H1 (cell line): ENCODE results near the gene ZBTB46. TPM values are rescaled to one million over a fixed set of nuclear protein-coding genes. Genes with fewer than 3 reads are reported as not detected.

Experiments used
- CTCF ChIA-PET: fragments of 300-600 bp; sonication (Branson Sonifier 250); formaldehyde crosslinking; loops from one replicate; lab custom pipeline; 2021; ENCODE audit not compliant: partially characterized antibody; lab: Charles Lee
- POLR2A ChIA-PET: fragments of 300-600 bp; sonication (Branson Sonifier 250); formaldehyde crosslinking; loops from one replicate; lab custom pipeline; 2021; ENCODE audit warnings: inconsistent platforms; ENCODE audit not compliant: partially characterized antibody; lab: Charles Lee
- DNase-seq, 2 experiments: peaks; one replicate each; pipeline versions ENCODE4 v3.0.0 to v3.0.0-alpha.2; 2010 to 2022; ENCODE audit warnings: low spot score in 2 of 2, low read depth in 1 of 2, mixed read lengths in 1 of 2
- FAIRE-seq: peaks from 2 replicates; lab custom pipeline; 2011; peaks lifted over from hg19 to GRCh38; lab: Jason Lieb, UNC
- H2AFZ ChIP-seq: 2 replicates; pipeline ENCODE4 v1.8.1; 2012; ENCODE audit warnings: low read length, inconsistent platforms
- H2AK5ac ChIP-seq: 2 replicates; pipeline ENCODE4 v1.6.1; 2013; ENCODE audit warnings: low read depth, low read length
- H2BK120ac ChIP-seq: replicated peaks from 2 replicates; pipeline ENCODE3; 2013; ENCODE audit warnings: low read depth, low read length, inconsistent platforms
- H2BK12ac ChIP-seq: 2 replicates; pipeline ENCODE4 v1.6.1; 2013; ENCODE audit warnings: low read depth, low read length
- H2BK15ac ChIP-seq: 2 replicates; pipeline ENCODE4 v1.6.1; 2013; ENCODE audit warnings: low read length
- H2BK20ac ChIP-seq: 2 replicates; pipeline ENCODE4 v1.6.1; 2013; ENCODE audit warnings: low read length
- H2BK5ac ChIP-seq: 2 replicates; pipeline ENCODE4 v1.6.1; 2013; ENCODE audit warnings: low read depth, low read length
- H3K14ac ChIP-seq: 2 replicates; pipeline ENCODE4 v1.6.1; 2013; ENCODE audit warnings: inconsistent platforms; ENCODE audit not compliant: insufficient read length
- H3K18ac ChIP-seq: 2 replicates; pipeline ENCODE4 v1.6.1; 2013; ENCODE audit warnings: low read length; ENCODE audit errors: extremely low read depth
- H3K23ac ChIP-seq: 2 replicates; pipeline ENCODE4 v1.6.1; 2013; ENCODE audit warnings: inconsistent platforms; ENCODE audit not compliant: insufficient read length
- H3K23me2 ChIP-seq: 2 replicates; pipeline ENCODE4 v1.6.1; 2013; ENCODE audit warnings: low read depth, low read length
- H3K27ac ChIP-seq: 2 replicates; pipeline ENCODE4 v1.6.1; 2011; ENCODE audit warnings: low read depth, low read length, inconsistent platforms
- H3K27me3 ChIP-seq, 4 experiments: replicated peaks in 1 of 4; 1 replicate in 1 of 4; 2 replicates in 3 of 4; pipeline versions ENCODE4 v1.6.1 to v1.8.1; 2011 to 2013; ENCODE audit warnings: low read length in 3 of 4, mild to moderate bottlenecking in 3 of 4, inconsistent platforms in 2 of 4, mixed read lengths in 2 of 4, moderate library complexity in 1 of 4; ENCODE audit not compliant: control insufficient read depth in 3 of 4, insufficient read depth in 3 of 4; ENCODE audit errors: extremely low read depth in 1 of 4
- H3K36me3 ChIP-seq, 4 experiments: 2 replicates each; pipeline versions ENCODE4 v1.6.1 to v1.8.1; 2011 to 2013; ENCODE audit warnings: mild to moderate bottlenecking in 4 of 4, low read length in 3 of 4, moderate library complexity in 2 of 4, control low read depth in 1 of 4, inconsistent platforms in 1 of 4; ENCODE audit not compliant: insufficient read depth in 4 of 4, control insufficient read depth in 2 of 4
- H3K4ac ChIP-seq: replicated peaks from 2 replicates; pipeline ENCODE3; 2013; ENCODE audit warnings: low read length, low read depth, mixed read lengths, inconsistent platforms; ENCODE audit not compliant: insufficient read length
- H3K4me1 ChIP-seq, 4 experiments: replicated peaks in 1 of 4; 1 replicate in 1 of 4; 2 replicates in 3 of 4; pipeline versions ENCODE4 v1.6.1 to v1.8.1; 2011 to 2013; ENCODE audit warnings: low read length in 3 of 4, inconsistent platforms in 2 of 4, mixed read lengths in 1 of 4; ENCODE audit not compliant: insufficient read depth in 4 of 4, control insufficient read depth in 3 of 4
- H3K4me2 ChIP-seq, 2 experiments: 2 replicates each; pipeline versions ENCODE4 v1.6.1 to v1.8.1; 2011 to 2013; ENCODE audit warnings: low read depth in 2 of 2, low read length in 2 of 2, control low read depth in 1 of 2, inconsistent platforms in 1 of 2, mild to moderate bottlenecking in 1 of 2; ENCODE audit not compliant: insufficient read depth in 1 of 2
- H3K4me3 ChIP-seq, 4 experiments: fragments of 200-600, 300-600 bp in 1 of 4; sonication (generic), shearing (Covaris generic), sonication (Bioruptor Twin) in 1 of 4; 2 replicates each; pipeline versions ENCODE4 v1.5.1 to v1.8.1; 2011 to 2016; ENCODE audit warnings: low read length in 4 of 4, low read depth in 3 of 4, control low read depth in 2 of 4, inconsistent platforms in 2 of 4, mild to moderate bottlenecking in 2 of 4, mixed read lengths in 1 of 4, moderate library complexity in 1 of 4; ENCODE audit not compliant: insufficient read depth in 2 of 4; ENCODE audit errors: extremely low read depth in 1 of 4
- H3K56ac ChIP-seq: replicated peaks from 2 replicates; pipeline ENCODE3; 2013; ENCODE audit warnings: low read depth, mild to moderate bottlenecking, mixed read lengths, low read length, inconsistent platforms; ENCODE audit not compliant: insufficient read length
- H3K79me1 ChIP-seq: 2 replicates; pipeline ENCODE4 v1.6.1; 2013; ENCODE audit warnings: low read depth, low read length, control low read depth
- H3K79me2 ChIP-seq, 2 experiments: 2 replicates each; pipeline versions ENCODE4 v1.6.1 to v1.8.1; 2012 to 2013; ENCODE audit warnings: low read length in 2 of 2, mild to moderate bottlenecking in 2 of 2, inconsistent platforms in 1 of 2; ENCODE audit not compliant: insufficient read depth in 2 of 2, control insufficient read depth in 1 of 2
- H3K9ac ChIP-seq, 4 experiments: replicated peaks in 1 of 4; 1 replicate in 1 of 4; 2 replicates in 3 of 4; pipeline versions ENCODE4 v1.6.1 to v1.8.1; 2011 to 2013; ENCODE audit warnings: low read depth in 3 of 4, low read length in 3 of 4, control low read depth in 2 of 4, mild to moderate bottlenecking in 2 of 4, moderate library complexity in 2 of 4, inconsistent platforms in 1 of 4; ENCODE audit errors: extremely low read depth in 1 of 4
- H3K9me3 ChIP-seq, 2 experiments: 2 replicates each; pipeline versions ENCODE4 v1.6.1 to v1.8.1; 2012 to 2013; ENCODE audit warnings: mild to moderate bottlenecking in 2 of 2, moderate library complexity in 2 of 2, control low read depth in 1 of 2, inconsistent platforms in 1 of 2, low read depth in 1 of 2, low read length in 1 of 2, mixed read lengths in 1 of 2; ENCODE audit not compliant: insufficient read depth in 2 of 2
- H4K20me1 ChIP-seq, 2 experiments: replicated peaks in 1 of 2; 2 replicates each; pipeline versions ENCODE3 to v1.8.1; 2011 to 2013; ENCODE audit warnings: inconsistent platforms in 2 of 2, low read length in 2 of 2, mild to moderate bottlenecking in 1 of 2; ENCODE audit not compliant: insufficient read depth in 2 of 2, control insufficient read depth in 1 of 2
- H4K5ac ChIP-seq: 2 replicates; pipeline ENCODE4 v1.6.1; 2013; ENCODE audit warnings: low read length, low read depth, mixed read lengths, inconsistent platforms; ENCODE audit not compliant: insufficient read length
- H4K8ac ChIP-seq: 2 replicates; pipeline ENCODE4 v1.8.0; 2013; ENCODE audit warnings: mild to moderate bottlenecking, moderate library complexity, low read length, inconsistent platforms; ENCODE audit not compliant: insufficient read depth; ENCODE audit errors: extremely low read depth
- H4K91ac ChIP-seq: replicated peaks from 2 replicates; pipeline ENCODE3; 2013; ENCODE audit warnings: low read length, mixed read lengths, inconsistent platforms; ENCODE audit not compliant: insufficient read length
- BACH1 ChIP-seq: IDR thresholded peaks from 2 replicates; pipeline ENCODE4 v1.6.1; 2012; ENCODE audit warnings: low read length, improper control_type of control experiment
- BRCA1 ChIP-seq: IDR thresholded peaks from 2 replicates; pipeline ENCODE4 v1.6.1; 2012; ENCODE audit warnings: low read depth, low read length, improper control_type of control experiment
- NANOG ChIP-seq: IDR thresholded peaks from 2 replicates; pipeline ENCODE4 v1.6.1; 2011; ENCODE audit warnings: low read length, low read depth, mild to moderate bottlenecking, inconsistent platforms; ENCODE audit not compliant: insufficient read depth, poor library complexity, severe bottlenecking
- POLR2AphosphoS5 ChIP-seq: IDR thresholded peaks from 2 replicates; pipeline ENCODE4 v1.6.1; 2011; ENCODE audit warnings: low read depth, low read length
- SIN3A ChIP-seq, 2 experiments: IDR thresholded peaks in 1 of 2; conservative IDR thresholded peaks in 1 of 2; 2 replicates each; pipeline ENCODE4 v1.6.1; 2011 to 2012; ENCODE audit warnings: low read length in 2 of 2, improper control_type of control experiment in 1 of 2, low read depth in 1 of 2, mild to moderate bottlenecking in 1 of 2
- SIRT6 ChIP-seq: IDR thresholded peaks from one replicate; pipeline ENCODE4 v1.7.1; 2012; ENCODE audit warnings: low read length, inconsistent platforms
- WGBS, 2 experiments: shearing (Covaris generic) in 1 of 2; methylation state at CpG; one replicate each; pipeline versions ENCODE4 v1.1.6 to v1.1.7; 2013 to 2015; ENCODE audit warnings: low lambda C conversion rate in 2 of 2, mixed read lengths in 2 of 2, inconsistent platforms in 1 of 2, low coverage in 1 of 2, missing lambda C conversion rate in 1 of 2; ENCODE audit not compliant: insufficient replicate concordance in 2 of 2, insufficient coverage in 1 of 2, insufficient read length in 1 of 2; ENCODE audit errors: extremely low coverage in 1 of 2, missing lambda C conversion rate in 1 of 2; 5-methylcytosine and 5-hydroxymethylcytosine counted together
- polyA plus RNA-seq, 7 experiments: library from polyadenylated mRNA; depleted of rRNA in 3 of 7; stranded (reverse) in 5 of 7; unstranded in 2 of 7; fragments of >200 nt in 5 of 7; fragments of 200-250 nt in 2 of 7; gene quantifications; 1 replicate in 5 of 7; 2 replicates in 1 of 7; 4 replicates in 1 of 7; pipeline versions ENCODE4 v1.2.1 to v1.2.3, GENCODE V29; 2011 to 2013; ENCODE audit warnings: missing spikeins in 2 of 7, mixed read lengths in 2 of 7
- total RNA-seq: library from RNA; stranded (reverse); fragmentation: NEBNext Ultra II Directional; extraction: Animal tissue kit (Norgen Biotek cat#: 25700); gene quantifications from 2 replicates; pipeline ENCODE4 v1.2.1, GENCODE V29; 2021

Gene ZBTB46
- total and polyA plus RNA-seq, 2 of the 8 experiments (the other 6 are each of a cell fraction or from before 2014, with no cell fraction given) = 6.4 to 22.4 TPM

DNA sequence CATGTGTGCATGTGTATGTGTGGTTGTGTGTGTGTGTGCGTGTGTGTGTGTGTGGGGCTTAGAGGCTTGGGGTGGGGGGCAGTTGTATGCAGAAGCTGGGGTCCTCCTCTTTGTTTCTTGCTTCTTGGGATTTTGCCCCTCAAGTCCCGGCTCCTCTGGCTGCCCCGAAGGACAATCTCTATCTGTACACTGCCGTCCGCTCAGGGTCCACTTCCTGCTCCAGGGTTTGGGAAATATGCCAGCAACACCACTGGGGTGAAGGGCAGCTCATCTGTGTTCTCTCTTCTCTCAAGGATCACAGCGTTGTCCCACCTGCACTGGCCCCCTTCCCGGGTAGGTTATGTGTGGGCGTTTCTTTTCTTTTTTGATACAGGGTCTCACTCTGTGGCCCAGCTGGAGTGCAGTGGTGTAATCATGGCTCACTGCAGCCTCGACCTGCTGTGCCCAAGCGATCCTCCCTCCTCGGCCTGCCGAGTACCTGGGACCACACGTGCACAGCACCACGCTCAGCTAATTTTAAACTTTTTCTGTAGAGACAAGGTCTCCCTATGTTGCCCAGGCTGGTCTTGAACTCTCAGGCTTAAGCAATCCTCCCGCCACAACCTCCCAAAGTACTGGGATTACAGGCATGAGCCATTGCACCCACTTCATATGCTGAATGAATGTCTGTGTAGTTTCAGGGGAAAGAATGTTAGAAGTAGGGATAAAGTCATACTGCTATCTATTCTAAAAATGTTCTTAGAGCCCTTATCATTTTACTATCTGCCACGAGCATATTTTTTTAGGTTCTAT is 65.8 kb downstream of the ZBTB46 start:
- Histone ChIP-seq H4K8ac (no peak overlapping the region), H2AK5ac (no peak overlapping the region), H3K79me1 (no peaks in the 10 kb centered on the region; the same call in 1 of the 2 replicates), H3K23me2 (no peaks in the 10 kb centered on the region; the same call in 1 of the 2 replicates), H3K4me1 (no peaks in the 10 kb centered on the region), H3K27me3 (no peaks in the 10 kb centered on the region), H4K91ac (no peak overlapping the region), H2BK20ac (no peak overlapping the region), H3K4me2 (no peak overlapping the region), H3K18ac (no peak overlapping the region), H3K56ac (no peak overlapping the region), H3K9ac (no peak overlapping the region), H3K4ac (no peak overlapping the region), H2BK120ac (no peak overlapping the region), H2AFZ (no peak overlapping the region), H4K5ac (no peak overlapping the region), H2BK5ac (no peak overlapping the region), H3K23ac (no peak overlapping the region), H3K36me3 (peaks cover 0 to 4% (median 1%) of the 10 kb centered on the region in 4 experiments; a peak in 2 of 8 replicates), H3K4me3 (no peak overlapping the region), H4K20me1 (peaks cover 0 to 2% of the 10 kb centered on the region in 2 experiments), H2BK15ac (no peak overlapping the region), H3K14ac (no peak overlapping the region), H3K27ac (no peak overlapping the region), H3K79me2 (no peaks in the 10 kb centered on the region), H3K9me3 (no peaks in the 10 kb centered on the region), H2BK12ac (no peak overlapping the region)
- 90% methylated on average over 16 of the region's 16 CpGs; no CpG with 5 or more reads in 1 of the 2 experiments for WGBS, 2 experiments
- DNase-seq (no peak), FAIRE-seq (no peak)
- CTCF ChIA-PET = interaction anchor here (0.9 to 4.5 kb wide), 4 partner anchors 10 to 21 kb away, joined by 3 to 29 read pairs (median 3); no protein-coding TSS in a partner anchor
- TF ChIP-seq SIN3A (conservative IDR thresholded peaks at IDR 0.05 in 1 of 2, IDR thresholded peaks at IDR 0.05 in 1 of 2; ENCODE audit: low read depth in 1 of 2, low read length in 2 of 2) (no peak), BACH1 (no peak), NANOG (no peak), SIRT6 (no peak), POLR2AphosphoS5 (no peak), BRCA1 (no peak)
- POLR2A ChIA-PET = interaction anchor here (0.9 kb wide), 1 partner anchor 192 kb away, joined by 3 read pairs; no protein-coding TSS in a partner anchor
